GM12873 (cell line): ENCODE data around the gene GFPT1.

Experiments
- TF ChIP-seq, protein P1 (sequence below): IDR thresholded peaks from 2 replicates; pipeline ENCODE4 v1.5.1; 2012; ENCODE audit warnings: low read depth, mild to moderate bottlenecking, moderate library complexity, low read length, control low read depth; ENCODE audit not compliant: insufficient read depth; ENCODE audit errors: missing control alignments

GFPT1 gene

DNA sequence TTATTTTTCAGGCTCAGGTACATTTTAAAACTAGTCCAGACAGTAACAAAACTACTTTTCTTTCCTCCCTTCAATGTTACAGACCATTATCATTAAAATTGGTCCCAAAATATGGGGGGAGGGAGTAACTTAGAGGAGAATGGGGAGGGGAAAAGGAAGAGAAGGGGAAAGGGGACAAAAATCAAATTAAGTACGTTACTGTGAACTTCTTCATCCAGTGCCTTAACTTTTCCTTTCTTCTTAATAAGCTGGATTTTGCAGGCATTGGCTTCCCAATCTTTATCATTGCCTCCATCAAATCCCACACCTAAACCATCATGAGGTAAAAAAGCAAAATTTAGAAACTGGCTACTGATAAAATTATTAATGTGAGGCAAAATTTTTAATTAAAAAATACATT is 17.2 kb downstream of the GFPT1 start:
- TF ChIP-seq, protein P1, sequence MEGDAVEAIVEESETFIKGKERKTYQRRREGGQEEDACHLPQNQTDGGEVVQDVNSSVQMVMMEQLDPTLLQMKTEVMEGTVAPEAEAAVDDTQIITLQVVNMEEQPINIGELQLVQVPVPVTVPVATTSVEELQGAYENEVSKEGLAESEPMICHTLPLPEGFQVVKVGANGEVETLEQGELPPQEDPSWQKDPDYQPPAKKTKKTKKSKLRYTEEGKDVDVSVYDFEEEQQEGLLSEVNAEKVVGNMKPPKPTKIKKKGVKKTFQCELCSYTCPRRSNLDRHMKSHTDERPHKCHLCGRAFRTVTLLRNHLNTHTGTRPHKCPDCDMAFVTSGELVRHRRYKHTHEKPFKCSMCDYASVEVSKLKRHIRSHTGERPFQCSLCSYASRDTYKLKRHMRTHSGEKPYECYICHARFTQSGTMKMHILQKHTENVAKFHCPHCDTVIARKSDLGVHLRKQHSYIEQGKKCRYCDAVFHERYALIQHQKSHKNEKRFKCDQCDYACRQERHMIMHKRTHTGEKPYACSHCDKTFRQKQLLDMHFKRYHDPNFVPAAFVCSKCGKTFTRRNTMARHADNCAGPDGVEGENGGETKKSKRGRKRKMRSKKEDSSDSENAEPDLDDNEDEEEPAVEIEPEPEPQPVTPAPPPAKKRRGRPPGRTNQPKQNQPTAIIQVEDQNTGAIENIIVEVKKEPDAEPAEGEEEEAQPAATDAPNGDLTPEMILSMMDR = no peak

DNA sequence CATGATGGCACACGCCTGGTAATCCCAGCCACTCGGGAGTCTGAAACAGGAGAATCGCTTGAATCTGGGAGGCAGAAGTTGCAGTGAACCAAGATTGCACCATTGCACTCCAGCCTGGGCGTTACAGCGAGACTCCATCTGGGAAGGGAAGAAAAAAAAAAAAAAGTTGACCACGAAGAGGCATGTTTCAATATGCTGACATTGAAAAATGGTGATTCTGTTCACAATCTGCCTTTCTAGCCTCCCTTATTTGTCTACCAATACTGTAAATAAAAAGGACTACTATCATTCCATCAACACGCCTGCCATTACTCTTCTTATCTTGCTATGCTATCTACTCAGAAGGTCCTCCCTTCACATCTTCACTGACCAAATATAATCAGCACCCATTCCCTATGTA is 18.4 kb downstream of the GFPT1 start:
- TF ChIP-seq, protein P1 = no peak

DNA sequence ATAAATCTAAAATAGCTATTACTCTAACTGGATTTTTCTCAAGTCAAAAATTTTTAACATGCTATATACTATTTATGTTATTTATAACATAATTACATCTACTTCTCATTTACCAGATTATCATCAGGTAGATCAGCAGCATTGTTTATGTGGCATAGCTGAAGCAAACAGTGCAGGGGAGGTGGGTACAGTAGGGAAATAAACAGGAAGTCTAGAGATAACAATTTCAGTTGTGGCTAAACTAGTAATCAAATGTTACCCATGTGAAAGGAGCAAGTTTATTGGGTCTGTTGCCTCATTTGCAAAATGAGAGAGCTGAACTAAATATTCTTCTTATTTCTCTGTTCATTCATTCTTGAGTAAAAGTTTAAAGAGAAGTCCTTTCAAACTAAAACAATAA is 27.7 kb downstream of the GFPT1 start:
- TF ChIP-seq, protein P1 = no peak

DNA sequence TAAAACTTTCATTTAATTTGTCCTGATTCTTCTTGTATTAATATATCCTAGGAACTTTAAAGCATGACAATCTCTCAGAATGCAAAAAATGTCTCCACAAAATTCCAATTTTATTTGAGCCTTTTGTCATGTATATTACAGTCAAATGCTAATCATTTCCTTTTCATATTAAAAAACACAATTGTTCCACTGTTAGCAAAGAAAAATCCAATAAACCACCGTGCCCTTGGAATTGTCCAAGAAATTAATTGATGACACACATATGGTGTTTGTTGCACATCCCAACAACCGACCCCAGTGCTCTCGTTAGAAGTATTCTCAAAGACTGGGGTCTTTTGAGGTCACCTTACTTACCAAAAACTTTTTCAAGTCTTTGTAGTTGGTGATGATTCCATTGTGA is 28.1 kb downstream of the GFPT1 start:
- TF ChIP-seq, protein P1 = no peak

DNA sequence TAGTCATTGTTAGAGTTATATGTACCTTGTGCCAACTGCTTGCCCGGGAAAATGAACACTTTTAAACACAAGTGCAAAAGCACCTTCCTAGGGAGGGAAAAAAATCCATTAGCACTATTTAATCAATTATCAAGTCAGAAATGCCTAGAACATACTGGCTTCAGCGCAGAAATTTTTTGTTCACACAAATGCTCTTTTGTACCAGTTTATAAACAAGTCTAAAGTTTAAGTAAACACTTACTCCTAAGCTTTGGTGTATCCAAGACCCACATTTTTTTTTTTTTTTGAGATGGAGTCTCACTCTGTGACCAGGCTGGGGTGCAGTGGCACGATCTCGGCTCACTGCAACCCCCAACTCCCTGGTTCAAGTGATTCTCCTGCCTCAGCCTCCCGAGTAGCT is 30.6 kb downstream of the GFPT1 start:
- TF ChIP-seq, protein P1 = no peak

DNA sequence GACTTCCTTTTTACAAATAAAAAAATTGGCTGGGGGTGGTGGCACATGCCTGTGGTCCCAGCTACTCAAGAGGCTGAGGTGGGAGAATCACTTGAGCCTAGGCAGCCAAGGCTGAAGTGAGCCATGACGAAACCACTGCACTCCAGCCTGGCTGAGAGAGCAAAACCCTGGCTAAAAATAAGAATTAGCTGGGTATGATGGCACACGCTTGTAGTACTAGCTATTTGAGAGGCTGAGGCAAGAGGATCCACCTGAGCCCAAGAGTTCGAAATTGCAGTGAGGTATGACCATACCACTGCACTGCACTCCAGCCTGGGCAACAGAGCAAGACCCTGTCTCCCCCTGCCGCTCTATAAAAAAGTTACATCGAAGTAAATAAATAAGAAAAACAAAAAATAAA is 33.7 kb downstream of the GFPT1 start:
- TF ChIP-seq, protein P1 = no peak

DNA sequence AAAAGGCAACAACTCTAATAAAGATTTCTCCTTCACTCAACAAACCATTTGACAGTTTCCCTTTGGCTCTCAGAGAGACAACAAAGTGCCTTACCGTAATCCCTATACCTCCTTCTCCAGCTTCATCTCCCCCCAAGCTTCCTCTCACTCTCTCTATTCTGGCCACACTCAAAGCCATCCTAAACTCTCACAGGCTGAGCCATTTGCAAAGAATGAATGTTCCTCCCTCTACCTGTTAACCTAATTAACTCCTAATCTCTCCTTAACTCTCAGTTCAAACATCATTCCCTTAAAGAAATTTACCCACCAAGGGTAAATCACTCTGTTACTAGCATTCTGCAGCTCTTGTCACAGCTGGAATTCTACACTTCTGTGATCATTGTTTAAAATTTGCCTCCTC is 38.2 kb downstream of the GFPT1 start:
- TF ChIP-seq, protein P1 = no peak
